HG02973 (cell line): ENCODE results near the gene CREG1.

Experiments
- ATAC-seq: cut with Tn5 transposase; IDR thresholded peaks from one replicate; pipeline ENCODE4 v1.9.1; 2021; ENCODE audit warnings: moderate library complexity; ENCODE audit not compliant: unreplicated experiment

The CREG1 gene

GRCh38 chr1:167509587-167509986, 44.0 kb downstream of the CREG1 start:
- ATAC-seq: no peak

GRCh38 chr1:167507719-167508118, 45.8 kb downstream of the CREG1 start:
- ATAC-seq: no peak

DNA sequence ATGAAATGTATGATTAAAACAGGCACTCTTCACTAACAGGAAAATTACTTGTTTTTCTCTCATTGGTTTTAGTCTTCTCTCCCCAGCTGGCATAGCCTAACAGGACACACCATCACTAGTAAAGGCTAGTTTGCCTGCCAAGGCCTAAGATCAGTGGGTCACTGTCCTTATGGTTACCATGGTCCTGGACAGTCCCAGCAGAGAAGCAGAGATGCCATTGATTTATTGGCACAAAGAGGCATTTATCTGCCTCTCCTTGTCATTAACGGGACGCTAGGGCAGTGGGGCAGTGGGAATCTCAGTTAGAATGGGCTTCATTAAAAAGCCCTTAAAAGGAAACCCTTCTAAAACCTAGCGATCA, 49.1 kb downstream of the CREG1 start:
- ATAC-seq: no peak

DNA sequence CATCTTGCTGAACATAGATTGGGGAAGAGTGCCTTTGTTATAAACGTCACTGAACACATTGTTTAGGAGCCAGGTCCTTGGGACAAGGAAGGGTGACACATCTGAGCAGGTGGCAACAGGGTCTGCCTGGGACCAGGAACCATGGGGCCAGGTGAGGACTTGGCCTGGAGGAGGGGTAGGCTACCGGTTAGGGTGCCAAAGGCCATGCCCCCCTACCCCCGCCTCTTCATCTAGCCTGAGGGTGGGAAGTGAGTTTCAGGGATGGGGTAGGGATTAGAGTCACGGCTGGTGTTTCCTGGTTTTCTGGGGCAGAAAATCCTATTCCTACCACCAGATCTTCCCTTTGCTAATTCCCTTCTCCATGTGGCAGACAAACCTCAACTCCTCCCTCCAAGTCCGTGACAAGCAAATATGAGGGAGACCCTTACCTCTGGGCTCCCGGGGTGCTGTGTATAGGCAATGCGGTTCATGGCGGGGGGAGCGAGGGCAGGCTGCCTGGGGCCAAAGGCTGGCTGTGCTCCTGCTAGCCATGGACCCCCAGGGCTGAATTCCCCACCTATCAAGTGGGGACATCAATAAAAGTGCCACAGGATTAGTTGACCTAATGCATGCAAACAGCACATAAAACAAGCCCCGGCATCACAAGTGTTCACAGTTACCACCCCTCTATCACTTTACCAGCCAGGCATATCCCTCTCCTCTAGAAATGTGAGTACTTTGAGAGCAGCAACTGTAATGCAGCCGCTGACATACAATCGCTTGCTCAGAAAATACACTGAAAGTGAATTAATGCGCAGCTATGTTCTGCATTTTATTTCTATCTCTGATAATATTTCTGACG, 49.7 kb downstream of the CREG1 start:
- ATAC-seq: no peak

DNA sequence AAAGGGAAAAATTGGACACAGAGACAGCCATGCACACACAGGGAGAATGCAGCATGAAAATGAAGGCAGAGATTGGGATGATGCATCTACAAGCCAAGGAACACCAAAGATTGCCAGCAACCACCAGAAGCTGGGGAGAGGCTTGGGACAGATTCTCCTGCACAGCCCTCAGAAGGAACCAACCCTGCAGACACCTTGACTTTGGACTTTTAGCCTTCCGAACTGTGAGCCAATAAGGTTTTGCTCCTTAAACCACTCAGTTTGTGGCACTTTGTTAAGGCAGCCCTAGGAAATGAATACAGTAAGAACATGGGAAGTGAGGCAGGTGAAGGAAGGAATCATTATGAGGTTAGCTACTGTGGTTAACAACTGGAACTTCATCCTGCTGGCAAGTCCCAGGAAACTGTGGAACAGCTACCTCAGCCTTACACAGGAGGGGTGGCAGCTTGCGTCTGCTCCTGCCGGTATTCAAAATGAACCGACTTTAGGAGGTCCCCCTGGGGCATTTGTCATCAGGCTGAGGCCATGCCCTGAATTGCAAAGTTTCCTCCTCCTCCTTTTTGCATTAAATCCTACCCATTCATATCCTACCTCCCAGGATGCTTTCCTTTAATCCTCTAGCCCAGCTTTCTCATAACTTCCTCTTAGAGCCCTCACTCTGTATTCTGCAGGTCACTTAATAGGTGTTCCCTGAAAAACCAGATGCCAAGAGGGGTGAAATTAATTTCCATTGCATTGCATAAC, 50.7 kb downstream of the CREG1 start:
- no peak for ATAC-seq

DNA sequence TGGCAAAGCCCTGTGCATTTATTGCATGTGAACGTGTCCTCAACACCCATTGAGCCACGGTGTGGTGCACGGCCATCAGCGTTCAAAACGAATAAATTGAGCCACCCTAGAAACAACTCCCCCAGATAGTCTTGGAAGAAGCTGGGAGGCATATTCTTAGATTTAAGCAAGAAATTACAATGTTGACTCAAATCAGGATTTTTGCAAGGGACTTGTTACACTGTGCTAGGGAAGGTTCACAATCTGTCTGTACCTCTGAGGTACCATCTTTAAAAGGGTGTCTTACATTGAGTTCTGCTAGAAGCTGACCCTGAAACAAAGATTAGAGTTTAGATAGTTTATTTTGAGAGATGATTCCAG, 51.4 kb downstream of the CREG1 start:
- no peak for ATAC-seq

DNA sequence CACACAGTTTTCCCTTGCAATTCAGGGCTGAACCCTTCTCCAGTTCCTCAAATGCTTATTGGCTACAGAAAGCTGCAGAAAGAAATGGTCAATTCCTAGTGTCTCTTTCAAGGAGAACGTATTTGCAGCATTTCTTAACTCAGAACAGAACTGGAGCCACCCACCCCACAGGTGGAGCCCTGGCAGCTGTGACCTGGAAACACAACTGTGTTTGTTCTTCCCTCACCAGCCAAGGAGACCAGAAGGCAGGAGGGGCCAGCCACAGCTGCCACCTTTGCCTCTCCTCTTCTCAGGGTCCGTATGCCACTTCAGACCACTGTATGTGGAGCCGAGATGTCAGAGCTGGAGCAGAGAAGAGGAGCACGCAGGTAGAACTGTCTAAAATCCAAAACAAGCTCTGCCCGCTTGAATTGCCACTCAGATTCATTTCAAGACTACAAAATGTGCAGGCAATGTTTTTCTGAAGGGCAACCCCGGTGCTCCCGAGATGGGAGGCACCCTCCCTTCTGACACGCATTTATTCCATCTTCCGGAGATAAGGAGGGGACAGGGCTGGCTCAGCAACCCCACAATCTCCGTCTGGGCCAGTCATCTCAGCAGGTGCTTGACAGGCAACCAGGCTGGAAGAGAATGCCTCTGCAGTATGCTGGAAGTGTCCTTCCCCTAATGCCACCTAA, 51.9 kb downstream of the CREG1 start:
- no peak for ATAC-seq

DNA sequence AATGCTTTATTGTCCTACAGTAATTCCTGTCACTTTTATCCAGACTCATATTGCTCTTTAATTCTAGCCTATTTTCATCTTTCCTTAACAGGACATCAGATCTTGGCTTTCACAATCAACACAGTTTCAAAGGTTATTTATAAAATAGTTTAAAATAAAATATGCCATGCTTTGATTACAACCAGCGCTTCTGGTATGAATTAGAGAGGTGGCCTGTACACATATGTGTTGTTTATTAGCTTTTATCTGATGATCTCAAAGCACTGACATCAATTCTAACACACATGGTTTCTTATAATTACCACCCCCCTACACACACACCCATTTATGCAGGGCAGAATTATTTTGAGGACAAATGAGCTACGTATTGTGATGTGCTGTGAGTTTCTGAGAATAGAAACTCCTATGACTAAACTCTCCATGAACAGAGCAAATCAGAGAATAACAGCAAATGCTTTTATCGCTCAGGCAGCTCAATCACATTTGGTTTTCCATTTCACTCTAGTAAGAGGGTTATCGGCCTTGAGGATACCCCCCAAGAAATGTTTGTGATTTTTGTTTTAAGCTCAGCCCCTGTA, 53.2 kb downstream of the CREG1 start:
- no peak for ATAC-seq

- peak; percentile 96 for ATAC-seq
Measured at GRCh38 chr1:167499664-167500101, 53.9 kb downstream of the CREG1 start.

DNA sequence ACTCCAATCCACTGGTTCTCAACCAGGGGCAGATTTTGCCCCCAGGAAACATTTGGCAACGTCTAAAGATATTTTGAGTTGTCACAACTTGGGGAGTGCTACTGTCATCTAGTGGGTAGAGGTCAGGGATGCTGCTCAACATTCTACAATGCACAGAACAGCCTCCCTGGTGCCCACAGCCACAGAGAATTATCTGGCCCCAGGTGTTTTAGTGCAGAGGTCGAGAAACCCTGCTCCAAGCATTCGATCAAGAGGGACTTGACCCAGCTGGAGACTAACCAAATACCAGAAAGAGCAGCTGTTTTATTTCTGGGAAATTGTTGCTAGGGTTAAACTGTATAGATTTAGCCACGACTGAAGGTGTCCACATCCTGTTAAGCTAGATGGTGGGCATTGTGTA, 54.5 kb downstream of the CREG1 start:
- ATAC-seq: peak; percentile 3

DNA sequence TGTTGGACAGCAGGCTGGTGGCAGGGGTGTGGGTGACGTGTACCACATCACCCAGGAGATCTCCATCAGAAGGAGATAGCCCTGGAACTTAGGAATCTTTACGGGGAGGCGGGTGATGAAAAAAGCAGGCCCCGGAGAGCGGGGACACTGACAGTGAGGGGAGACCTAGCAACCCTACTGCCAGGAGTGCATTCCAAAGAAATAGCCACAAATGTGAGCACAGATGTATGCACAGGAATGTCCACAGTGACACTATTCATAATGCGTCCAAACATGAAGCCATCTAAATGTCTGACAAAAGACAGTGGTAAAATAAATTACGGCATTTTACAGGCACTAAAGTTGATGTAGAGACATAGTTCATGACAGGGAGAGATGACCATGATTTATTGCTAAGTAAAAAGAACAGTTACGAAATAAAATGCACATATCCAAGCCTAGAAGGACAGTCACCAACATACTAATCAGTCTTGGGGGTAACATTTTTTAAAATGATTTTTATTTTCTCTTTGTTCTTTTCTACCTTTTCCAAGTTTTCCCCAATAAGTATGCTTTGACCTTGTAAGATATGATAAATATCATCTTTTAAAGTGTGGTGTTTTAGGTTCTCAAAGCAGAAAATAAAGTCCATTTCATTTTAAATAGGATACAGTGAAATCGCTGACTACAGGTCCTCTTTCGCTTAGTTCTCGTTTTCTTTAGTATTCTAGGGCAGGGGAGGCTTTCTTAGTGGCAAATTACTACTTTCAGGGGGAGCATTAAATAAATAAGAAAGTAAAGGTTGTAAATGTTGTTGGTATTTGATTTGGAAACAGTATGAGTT, 56.6 kb downstream of the CREG1 start:
- no peak for ATAC-seq

DNA sequence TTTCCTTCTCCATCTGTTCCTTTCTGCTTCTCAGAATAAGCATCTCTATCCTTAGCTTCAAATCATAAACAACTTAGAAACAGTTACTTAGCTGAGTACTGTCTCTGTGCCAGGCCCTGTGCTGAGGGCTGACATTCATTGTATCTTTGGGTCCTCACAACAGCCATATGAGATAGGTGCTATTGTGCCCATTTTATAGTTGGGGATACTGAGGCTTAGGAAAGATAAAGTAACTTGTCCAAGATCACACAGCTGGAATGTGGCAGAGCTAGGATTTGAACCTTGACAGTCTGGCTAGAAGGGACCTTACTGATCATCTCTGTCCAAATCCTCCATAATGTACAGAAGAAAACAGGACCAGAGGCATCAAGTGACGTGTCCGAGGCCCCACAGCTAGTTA, 60.2 kb downstream of the CREG1 start:
- no peak for ATAC-seq

DNA sequence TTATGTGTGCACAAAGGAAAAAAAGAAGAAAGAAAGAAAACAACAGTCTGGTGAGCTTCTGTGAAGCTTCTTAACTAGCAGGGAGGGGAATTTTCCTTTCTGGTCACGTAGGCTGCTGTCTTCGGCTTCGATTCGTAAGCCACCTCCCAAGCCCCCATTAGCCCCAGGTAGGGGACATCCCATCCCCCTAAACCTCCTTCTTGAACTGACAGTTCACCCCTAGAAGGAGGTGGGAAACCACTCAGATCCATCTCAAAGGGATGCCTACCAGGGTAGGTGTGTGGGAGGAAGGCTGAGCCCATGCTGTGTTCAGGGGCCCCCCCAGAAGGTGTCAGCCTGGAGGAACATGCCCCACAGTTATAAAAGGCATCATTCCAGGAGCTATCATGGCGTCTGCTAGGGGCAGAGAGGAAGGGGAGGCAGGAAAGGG, 61.1 kb downstream of the CREG1 start:
- no peak for ATAC-seq

DNA sequence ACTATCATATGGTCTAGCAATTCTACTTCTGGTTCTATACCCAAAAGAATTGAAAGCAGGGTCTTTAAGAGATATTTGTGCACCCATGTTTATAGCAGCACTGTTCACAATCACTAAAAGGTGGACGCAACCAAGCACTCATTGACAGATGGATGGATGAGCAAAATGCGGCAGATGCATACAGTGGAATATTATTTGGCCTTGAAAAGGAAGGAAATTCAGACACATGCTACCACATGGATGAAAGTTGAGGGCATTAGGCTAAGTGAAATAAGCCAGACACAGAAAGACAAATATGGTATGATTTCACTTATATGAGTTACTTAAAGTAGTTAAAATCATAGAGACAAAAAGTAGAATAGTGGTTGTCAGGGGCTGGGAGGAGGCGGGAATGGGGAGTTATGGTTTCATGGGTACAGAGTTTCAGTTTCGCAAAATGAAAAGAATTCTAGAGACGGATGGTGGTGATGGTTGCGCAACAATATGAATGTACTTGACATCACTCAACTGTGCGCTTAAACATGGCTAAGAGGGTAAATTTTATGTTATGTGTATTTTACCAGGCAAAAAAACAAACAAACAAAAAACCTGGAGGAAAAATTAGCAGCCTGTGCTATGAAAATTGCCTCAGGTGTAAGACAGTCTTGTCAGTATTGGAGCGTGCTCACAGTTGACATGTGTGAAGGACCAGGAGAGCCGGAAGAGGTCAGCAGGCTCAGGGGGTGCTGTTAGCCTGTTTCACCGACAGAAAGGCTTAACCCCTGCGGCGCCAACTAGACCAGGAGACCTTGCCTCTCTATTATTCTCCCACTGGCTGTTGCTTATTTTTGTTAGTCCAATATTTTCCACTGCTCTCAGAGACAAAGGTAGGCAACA, 61.7 kb downstream of the CREG1 start:
- no peak for ATAC-seq
